ENCODE measurements around the gene KCNK7.
A peak's percentile ranks its signal among the peaks of the same experiment; 100 is the strongest.
"Not testable (repeated sequence)": the region's sequence is repeated elsewhere in the genome, so short reads cannot be mapped to it uniquely, and the experiment has no call there.

Gene KCNK7

GRCh38 chr11:65577756-65578109 is 17.9 kb downstream of the KCNK7 start:
- DNase-seq, result no peak
- in situ Hi-C loops (cut with HindIII; ENCODE audit: low pct_ligation_motif_present, low pct_unique_long_range_greater_than_20kb, low sequenced_read_pairs), result no loop called here

DNA sequence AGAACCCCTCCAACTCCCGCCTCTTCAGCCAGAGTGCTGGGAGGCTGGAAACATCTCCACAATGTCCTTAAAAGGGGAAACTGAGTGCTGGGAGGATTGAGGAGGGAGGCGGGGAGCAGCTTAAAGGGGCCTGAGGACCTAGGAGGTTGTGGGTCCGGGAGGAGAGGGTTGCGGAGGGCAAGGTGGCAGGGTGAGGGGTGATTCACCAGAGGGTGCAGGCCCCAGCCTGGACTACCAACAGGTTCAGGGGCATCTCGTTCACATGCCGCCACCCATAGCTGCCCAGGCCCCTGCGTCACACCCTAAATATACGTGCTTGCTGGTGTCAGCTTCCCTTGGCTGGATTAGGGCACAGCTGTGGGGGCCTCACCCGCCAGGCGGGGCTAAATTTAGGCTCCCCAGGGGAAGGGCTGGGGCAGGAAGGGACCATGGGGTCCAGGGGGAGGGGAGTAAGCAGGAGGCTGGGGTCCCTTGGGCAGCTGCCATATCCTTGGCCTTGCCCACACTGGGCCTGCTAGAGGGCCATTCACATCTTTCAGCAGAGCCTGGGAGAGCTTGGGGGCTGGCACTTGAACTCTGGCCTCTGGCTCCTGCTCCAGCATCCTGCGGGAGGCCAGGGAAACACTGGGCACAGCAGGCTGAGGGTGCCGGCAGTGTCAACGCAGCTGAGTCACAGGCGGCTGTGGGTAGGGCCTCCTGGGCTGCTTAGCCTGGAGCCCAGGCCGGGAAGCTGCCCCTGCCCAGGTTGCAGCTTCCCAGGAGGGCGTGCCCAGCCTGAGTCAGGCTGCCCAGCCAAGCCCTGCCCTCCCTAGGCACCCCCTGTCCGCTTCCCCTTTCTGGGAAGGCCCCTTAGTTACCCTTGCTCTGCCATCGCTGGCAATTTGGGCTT is 18.5 kb downstream of the KCNK7 start:
- in situ Hi-C loops (cut with HindIII; ENCODE audit: low pct_ligation_motif_present, low pct_unique_long_range_greater_than_20kb, low sequenced_read_pairs), result no loop called here
- peak; percentile 81 for DNase-seq

- in situ Hi-C loops (cut with HindIII; ENCODE audit: low pct_ligation_motif_present, low pct_unique_long_range_greater_than_20kb, low sequenced_read_pairs), result no loop called here
- DNase-seq, result no peak
Observed at GRCh38 chr11:65576232-65576866, 19.3 kb downstream of the KCNK7 start.

- in situ Hi-C loops (cut with HindIII; ENCODE audit: low pct_ligation_motif_present, low pct_unique_long_range_greater_than_20kb, low sequenced_read_pairs), result no loop called here
- peak; percentile 69 for DNase-seq
Observed at GRCh38 chr11:65575568-65576231, 19.9 kb downstream of the KCNK7 start, which contains the start of gene EHBP1L1. EHBP1L1 (plus strand) TSS chr11:65576053; CDS start chr11:65576303, 250 bp downstream.

GRCh38 chr11:65574811-65575567 is 20.6 kb downstream of the KCNK7 start:
- DNase-seq, result peak; percentile 32
- in situ Hi-C loops (cut with HindIII; ENCODE audit: low pct_ligation_motif_present, low pct_unique_long_range_greater_than_20kb, low sequenced_read_pairs), result no loop called here

- peak; percentile 92 for DNase-seq
- in situ Hi-C loops (cut with HindIII; ENCODE audit: low pct_ligation_motif_present, low pct_unique_long_range_greater_than_20kb, low sequenced_read_pairs), result no loop called here
Observed at GRCh38 chr11:65574109-65574810, 21.3 kb downstream of the KCNK7 start.

- in situ Hi-C loops (cut with HindIII; ENCODE audit: low pct_ligation_motif_present, low pct_unique_long_range_greater_than_20kb, low sequenced_read_pairs), result no loop called here
- no peak for DNase-seq
Observed at GRCh38 chr11:65573391-65574079, 22.1 kb downstream of the KCNK7 start.

- in situ Hi-C loops (cut with HindIII; ENCODE audit: low pct_ligation_motif_present, low pct_unique_long_range_greater_than_20kb, low sequenced_read_pairs), result no loop called here
- DNase-seq, result peak; percentile 80
Observed at GRCh38 chr11:65572356-65573051, 23.1 kb downstream of the KCNK7 start, which contains the start of gene FAM89B. FAM89B (plus strand) TSS chr11:65572538; CDS start chr11:65572670, 132 bp downstream.

DNA sequence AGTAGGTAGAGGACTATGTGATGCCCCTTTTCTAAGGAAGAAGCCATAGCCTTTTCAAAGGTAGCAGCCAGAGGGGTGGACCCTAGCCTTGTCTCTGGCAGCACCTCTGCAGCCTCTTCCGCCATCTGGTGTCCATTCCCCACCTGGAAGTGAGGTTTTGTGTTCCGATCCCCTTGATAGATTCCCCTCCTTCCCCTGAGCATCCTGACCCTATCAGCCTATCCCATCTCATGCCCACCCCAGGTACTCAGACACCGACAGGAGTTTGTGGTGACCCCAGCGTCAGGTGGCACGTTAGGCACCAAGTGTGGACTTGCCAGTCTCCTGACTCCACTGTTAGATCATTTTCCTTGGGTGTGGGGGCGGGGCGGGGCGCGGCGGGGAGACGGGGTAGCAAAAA is 23.7 kb downstream of the KCNK7 start:
- in situ Hi-C loops (cut with HindIII; ENCODE audit: low pct_ligation_motif_present, low pct_unique_long_range_greater_than_20kb, low sequenced_read_pairs), result no loop called here
- DNase-seq, result peak; percentile 67

DNA sequence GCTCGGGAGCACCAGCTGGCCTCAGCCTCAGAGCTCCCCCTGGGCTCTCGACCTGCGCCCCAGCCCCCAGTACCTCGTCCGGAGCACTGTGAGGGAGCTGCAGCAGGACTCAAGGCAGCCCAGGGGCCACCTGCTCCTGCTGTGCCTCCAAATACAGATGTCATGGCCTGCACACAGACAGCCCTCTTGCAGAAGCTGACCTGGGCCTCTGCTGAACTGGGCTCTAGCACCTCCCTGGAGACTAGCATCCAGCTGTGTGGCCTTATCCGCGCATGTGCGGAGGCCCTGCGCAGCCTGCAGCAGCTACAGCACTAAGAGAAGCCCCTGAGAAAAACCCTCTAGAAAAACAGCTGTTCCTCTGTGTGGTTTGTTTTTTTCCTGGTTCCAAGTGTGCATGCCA is 24.2 kb downstream of the KCNK7 start:
- no peak for DNase-seq
- in situ Hi-C loops (cut with HindIII; ENCODE audit: low pct_ligation_motif_present, low pct_unique_long_range_greater_than_20kb, low sequenced_read_pairs), result no loop called here

DNA sequence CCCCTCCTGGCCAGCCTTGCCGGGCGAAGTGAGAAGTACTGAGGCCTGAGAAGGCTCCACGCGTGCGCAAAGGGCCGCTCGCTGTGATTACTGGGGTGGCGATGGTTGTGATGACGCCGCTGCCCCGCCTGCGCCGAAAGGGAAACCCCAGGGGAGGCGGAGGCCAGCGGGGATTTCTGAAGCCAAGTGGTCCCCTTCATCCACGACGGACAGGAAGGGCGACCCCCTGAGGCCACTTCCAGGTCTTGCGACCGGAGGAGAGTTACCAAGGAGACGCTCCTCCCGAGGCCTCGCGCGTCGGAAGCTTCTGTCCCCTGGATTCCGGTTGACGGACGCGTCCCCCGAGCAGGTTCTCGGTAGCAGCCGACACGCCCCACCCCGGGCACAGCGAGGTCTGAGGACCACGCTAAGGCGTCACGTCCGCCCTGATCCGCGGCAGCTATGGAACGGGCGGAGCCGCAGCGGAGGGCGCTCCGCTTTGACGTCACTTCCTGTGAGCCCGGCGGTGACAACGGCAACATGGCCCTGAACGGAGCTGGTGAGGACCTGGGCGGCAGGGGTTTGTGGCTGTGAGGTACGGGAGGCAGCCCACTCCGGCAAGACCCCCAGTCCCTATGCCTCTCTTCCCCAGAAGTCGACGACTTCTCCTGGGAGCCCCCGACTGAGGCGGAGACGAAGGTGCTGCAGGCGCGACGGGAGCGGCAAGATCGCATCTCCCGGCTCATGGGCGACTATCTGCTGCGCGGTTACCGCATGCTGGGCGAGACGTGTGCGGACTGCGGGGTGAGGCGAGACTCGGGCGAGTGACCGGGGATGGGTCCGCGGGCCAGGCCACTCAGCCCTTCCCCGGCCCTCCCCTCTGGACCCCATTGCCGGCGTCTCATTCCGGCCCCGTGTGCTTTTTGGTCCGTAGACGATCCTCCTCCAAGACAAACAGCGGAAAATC is 25.4 kb downstream of the KCNK7 start, which contains the start of gene ZNRD2:
ZNRD2 (plus strand) TSS at position 505 of the 946 bp plus-strand sequence; CDS start at position 520, 15 bp downstream.
- DNase-seq, result peak; percentile 97
- in situ Hi-C loops (cut with HindIII; ENCODE audit: low pct_ligation_motif_present, low pct_unique_long_range_greater_than_20kb, low sequenced_read_pairs), result no loop called here

- no peak for DNase-seq
- in situ Hi-C loops (cut with HindIII; ENCODE audit: low pct_ligation_motif_present, low pct_unique_long_range_greater_than_20kb, low sequenced_read_pairs), result no loop called here
Observed at GRCh38 chr11:65569164-65569972, 26.2 kb downstream of the KCNK7 start.

GRCh38 chr11:65565624-65566453 is 29.8 kb downstream of the KCNK7 start:
- in situ Hi-C loops (cut with HindIII; ENCODE audit: low pct_ligation_motif_present, low pct_unique_long_range_greater_than_20kb, low sequenced_read_pairs), result no loop called here
- DNase-seq, result no peak

- DNase-seq; in situ Hi-C loops (cut with HindIII; ENCODE audit: low pct_ligation_motif_present, low pct_unique_long_range_greater_than_20kb, low sequenced_read_pairs): not testable (repeated sequence)
Observed at GRCh38 chr11:65564879-65565559, 30.6 kb downstream of the KCNK7 start.

All from ACHN (cell line).